ENCODE measurements around the gene FOXR1. TPM values are rescaled to one million over a fixed set of nuclear protein-coding genes. Genes with fewer than 3 reads are reported as not detected.

The FOXR1 gene
- total RNA-seq, 1 donor from 2014 or later, result not detected

- TF ChIP-seq, protein P1, sequence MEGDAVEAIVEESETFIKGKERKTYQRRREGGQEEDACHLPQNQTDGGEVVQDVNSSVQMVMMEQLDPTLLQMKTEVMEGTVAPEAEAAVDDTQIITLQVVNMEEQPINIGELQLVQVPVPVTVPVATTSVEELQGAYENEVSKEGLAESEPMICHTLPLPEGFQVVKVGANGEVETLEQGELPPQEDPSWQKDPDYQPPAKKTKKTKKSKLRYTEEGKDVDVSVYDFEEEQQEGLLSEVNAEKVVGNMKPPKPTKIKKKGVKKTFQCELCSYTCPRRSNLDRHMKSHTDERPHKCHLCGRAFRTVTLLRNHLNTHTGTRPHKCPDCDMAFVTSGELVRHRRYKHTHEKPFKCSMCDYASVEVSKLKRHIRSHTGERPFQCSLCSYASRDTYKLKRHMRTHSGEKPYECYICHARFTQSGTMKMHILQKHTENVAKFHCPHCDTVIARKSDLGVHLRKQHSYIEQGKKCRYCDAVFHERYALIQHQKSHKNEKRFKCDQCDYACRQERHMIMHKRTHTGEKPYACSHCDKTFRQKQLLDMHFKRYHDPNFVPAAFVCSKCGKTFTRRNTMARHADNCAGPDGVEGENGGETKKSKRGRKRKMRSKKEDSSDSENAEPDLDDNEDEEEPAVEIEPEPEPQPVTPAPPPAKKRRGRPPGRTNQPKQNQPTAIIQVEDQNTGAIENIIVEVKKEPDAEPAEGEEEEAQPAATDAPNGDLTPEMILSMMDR (IDR thresholded peaks at IDR 0.05; ENCODE audit: insufficient read depth, low read depth, low read length), result no peak
- TF ChIP-seq EZH2 (IDR thresholded peaks at IDR 0.05; ENCODE audit: insufficient read depth, low read length), result no peak
- Mint-ChIP-seq H3K4me3 (ENCODE audit: unreplicated experiment) (no peak overlapping the region), H3K27me3 (ENCODE audit: low read depth, unreplicated experiment) (no peaks in the 10 kb centered on the region), H3K27ac (ENCODE audit: unreplicated experiment) (no peak overlapping the region), H3K4me1 (ENCODE audit: low read depth, unreplicated experiment) (peaks cover 20% of the 10 kb centered on the region), H3K36me3 (ENCODE audit: low read depth, unreplicated experiment) (peaks cover 28% of the 10 kb centered on the region), H3K9me3 (ENCODE audit: unreplicated experiment) (no peaks in the 10 kb centered on the region)
- H3K4me2 ChIP-seq (ENCODE audit: low read length), result no peak overlapping the region
- DNase-seq (ENCODE audit: low read depth), result no peak
- peaks cover 13% of the 10 kb centered on the region for H3K79me2 ChIP-seq (ENCODE audit: insufficient read depth, low read length)
- H2AFZ ChIP-seq (ENCODE audit: low read depth, low read length), result no peak overlapping the region
- peaks cover 7% of the 10 kb centered on the region for H3K4me1 ChIP-seq (ENCODE audit: insufficient read depth, low read length)
- no peak overlapping the region for H3K27ac ChIP-seq (ENCODE audit: low read depth, low read length)
- H3K9me3 ChIP-seq (ENCODE audit: insufficient read depth, low read depth, low read length), result no peaks in the 10 kb centered on the region
- H3K4me3 ChIP-seq (ENCODE audit: insufficient read depth, low read depth, low read length), result no peak overlapping the region
- FAIRE-seq, result no peak
- peaks cover 12% of the 10 kb centered on the region for H3K36me3 ChIP-seq (ENCODE audit: insufficient read depth, low read length)
- no peaks in the 10 kb centered on the region for H3K27me3 ChIP-seq (ENCODE audit: insufficient read depth, low read length)
- peaks cover 37% of the 10 kb centered on the region for H4K20me1 ChIP-seq (ENCODE audit: insufficient read depth, low read length)
- H3K9ac ChIP-seq (ENCODE audit: low read length), result no peak overlapping the region
These were observed 54.6 kb downstream of the FOXR1 start for GRCh38 chr11:119025978-119026766.

GRCh38 chr11:119026970-119027369 lies 55.4 kb downstream of the FOXR1 start:
- no peak for DNase-seq (ENCODE audit: low read depth)
- Histone ChIP-seq H3K4me3 (ENCODE audit: insufficient read depth, low read depth, low read length) (no peak overlapping the region), H3K4me2 (ENCODE audit: low read length) (no peak overlapping the region), H3K27ac (ENCODE audit: low read depth, low read length) (no peak overlapping the region), H3K9me3 (ENCODE audit: insufficient read depth, low read depth, low read length) (no peaks in the 10 kb centered on the region), H3K27me3 (ENCODE audit: insufficient read depth, low read length) (no peaks in the 10 kb centered on the region), H2AFZ (ENCODE audit: low read depth, low read length) (no peak overlapping the region), H3K9ac (ENCODE audit: low read length) (no peak overlapping the region), H4K20me1 (ENCODE audit: insufficient read depth, low read length) (peaks cover 30% of the 10 kb centered on the region), H3K36me3 (ENCODE audit: insufficient read depth, low read length) (peaks cover 6% of the 10 kb centered on the region), H3K4me1 (ENCODE audit: insufficient read depth, low read length) (peaks cover 5% of the 10 kb centered on the region), H3K79me2 (ENCODE audit: insufficient read depth, low read length) (peaks cover 7% of the 10 kb centered on the region)
- Mint-ChIP-seq H3K27me3 (ENCODE audit: low read depth, unreplicated experiment) (no peaks in the 10 kb centered on the region), H3K36me3 (ENCODE audit: low read depth, unreplicated experiment) (peaks cover 28% of the 10 kb centered on the region), H3K4me3 (ENCODE audit: unreplicated experiment) (no peak overlapping the region), H3K4me1 (ENCODE audit: low read depth, unreplicated experiment) (peaks cover 20% of the 10 kb centered on the region), H3K27ac (ENCODE audit: unreplicated experiment) (no peak overlapping the region), H3K9me3 (ENCODE audit: unreplicated experiment) (no peaks in the 10 kb centered on the region)
- no peak for FAIRE-seq
- TF ChIP-seq EZH2 (IDR thresholded peaks at IDR 0.05; ENCODE audit: insufficient read depth, low read length), result no peak
- TF ChIP-seq, protein P1 (IDR thresholded peaks at IDR 0.05; ENCODE audit: insufficient read depth, low read depth, low read length), result no peak
